Measurements from ENCODE around the gene TMOD3.

The TMOD3 gene

DNA sequence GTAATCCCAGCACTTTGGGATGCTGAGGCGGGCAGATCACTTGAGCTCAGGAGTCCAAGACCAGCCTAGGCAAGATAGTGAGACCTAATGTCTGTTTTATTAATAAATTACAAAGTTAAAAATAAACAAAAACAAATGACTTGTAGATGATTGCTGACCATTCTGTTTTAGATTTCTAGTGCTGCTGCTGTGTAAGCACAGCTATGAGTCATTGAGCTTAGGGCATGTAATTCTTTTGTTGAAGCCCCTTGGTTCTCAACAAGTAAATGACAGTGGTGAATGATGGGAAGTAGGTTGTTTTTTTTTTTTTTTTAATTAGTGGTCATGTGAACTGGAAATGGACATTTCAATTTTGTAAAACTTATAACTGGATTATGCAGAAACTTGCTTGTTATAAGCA, 78.9 kb downstream of the TMOD3 start:
- no peak for DNase-seq (ENCODE audit: low read depth)

DNA sequence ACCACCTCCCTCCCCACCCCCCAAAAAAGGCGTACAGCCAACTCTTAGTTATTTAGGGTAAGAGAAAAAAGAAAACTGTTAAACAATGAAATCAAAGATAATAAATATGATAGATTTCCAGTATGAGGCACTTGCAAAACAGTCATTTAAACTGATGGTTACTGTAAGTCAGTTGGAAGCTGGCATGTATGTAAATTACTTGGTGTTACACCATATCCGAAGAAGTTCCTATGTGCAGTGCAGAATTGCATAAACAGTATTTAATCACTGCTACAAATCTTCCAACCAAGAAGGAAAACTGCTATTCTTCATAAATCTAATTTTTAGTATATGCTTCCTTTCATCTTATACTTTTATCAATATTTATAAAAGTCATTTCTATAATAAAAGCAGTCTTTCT, 80.1 kb downstream of the TMOD3 start:
- no peak for DNase-seq (ENCODE audit: low read depth)

DNA sequence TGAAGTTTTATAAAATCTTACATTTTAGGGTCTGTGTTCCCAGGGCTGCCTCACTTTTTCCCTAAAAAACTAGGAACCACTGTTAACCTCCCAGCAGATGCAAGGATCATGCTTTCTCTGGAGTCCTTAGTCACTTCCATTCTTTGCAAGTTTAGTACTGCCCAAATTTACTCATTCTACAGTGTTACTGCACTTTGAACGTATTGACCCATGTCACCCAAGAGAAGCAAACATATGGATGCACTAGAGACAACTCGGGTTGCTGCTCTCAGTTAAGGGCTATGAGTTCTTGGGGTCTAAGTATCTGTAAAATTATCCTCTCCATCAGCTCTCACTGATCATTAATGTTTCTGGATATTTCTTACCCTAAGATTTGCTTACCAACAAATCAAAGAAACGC, 83.1 kb downstream of the TMOD3 start:
- no peak for DNase-seq (ENCODE audit: low read depth)

DNA sequence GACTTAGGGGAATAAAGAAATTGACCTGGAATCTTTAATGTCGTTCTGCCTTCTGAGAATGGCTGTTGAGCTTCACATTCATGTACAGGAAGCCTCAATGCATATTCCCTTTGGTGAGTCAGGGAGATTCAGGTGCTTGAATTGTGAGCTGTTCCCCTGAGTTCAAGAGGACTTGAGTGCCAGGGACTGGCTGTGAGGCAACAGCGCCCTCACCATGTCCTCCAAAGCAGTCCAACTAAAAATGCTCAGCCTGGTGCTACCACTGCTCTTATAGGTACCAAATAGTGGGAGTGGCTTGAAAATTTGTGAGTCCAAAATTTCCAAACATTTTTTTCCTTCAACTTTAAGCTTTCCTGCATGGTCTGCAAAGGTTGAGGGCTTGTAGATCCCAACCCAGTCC, 88.0 kb downstream of the TMOD3 start:
- no peak for DNase-seq (ENCODE audit: low read depth)

DNA sequence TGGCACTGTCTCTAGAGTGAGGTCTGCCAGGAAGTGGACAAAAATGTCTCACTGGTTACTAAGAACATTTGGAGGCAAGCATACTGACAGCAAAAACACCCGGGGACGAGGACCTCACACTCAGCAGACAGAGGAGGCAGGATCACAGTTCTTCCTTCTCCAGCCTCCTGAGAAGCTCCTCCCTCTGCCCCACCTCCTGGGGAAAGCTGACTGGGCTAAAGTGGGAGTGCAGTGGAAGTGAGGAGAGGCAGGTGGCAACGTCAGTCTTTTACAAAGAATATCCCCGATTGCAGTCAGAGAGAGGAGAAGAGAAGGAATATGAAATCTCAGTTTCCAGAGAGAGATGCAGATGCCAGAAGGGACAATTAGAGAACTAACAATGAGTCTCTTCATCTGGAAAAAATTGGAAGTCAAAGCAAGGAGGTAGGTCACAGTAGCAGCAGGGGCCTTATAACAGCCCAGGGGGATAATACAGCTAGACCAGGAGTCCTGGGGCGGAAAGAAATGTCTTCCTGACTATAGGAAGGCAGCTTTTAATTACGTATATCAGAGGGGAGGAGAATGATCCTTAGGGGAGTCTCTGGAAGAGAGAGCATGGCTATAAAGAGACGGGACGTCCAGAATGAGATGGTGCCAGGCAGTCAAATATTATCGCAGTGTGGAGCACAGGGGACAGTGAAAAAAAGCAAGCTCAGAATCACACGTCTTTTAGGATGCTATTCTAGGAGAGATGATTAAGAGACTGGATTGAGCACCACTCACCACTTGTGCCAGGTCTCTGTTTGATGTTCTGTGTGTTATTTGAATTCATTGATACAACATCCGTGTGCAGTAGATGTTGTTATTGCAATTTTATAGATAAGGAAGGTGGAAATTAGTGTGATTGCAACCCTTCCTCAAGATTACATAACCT, 95.0 kb downstream of the TMOD3 start:
- no peak for DNase-seq (ENCODE audit: low read depth)

DNA sequence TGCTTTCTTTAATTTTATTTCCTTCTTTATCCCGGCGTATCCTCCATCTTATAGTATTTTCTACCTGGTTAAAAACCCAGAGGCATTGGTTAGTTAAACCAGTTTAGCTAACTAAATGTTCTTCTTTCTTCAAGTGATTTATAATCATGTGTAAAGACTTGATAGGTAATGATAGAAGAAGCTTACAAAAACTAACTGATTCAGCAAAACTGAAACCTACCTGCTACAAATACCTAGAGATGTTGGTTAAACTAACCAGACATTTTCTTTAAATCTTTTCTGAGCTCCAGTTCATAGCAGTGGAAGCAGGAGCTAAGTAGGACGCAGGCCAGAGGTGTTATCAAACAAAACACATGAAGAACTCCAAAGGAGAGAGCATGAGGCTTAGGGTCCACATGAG, 97.4 kb downstream of the TMOD3 start:
- DNase-seq (ENCODE audit: low read depth), result no peak

DNA sequence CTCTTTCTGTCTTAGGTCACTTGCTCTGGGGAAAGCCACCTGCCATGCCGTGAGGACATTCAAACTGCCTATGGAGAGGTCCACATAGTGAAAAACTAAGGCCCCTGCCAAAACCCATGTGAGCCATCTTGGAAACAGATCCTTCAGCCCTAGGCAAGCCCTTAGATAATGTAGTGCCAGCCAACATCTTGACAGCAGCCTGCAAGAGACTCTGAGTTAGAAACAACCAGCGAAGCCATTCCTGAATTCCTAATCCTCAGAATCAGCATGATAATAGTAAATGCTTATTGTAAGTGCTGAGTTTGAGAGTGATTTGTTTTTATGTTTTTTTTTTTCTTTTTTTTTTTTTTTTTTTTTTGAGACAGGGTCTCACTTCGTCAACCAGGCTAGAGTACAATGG, 101.6 kb downstream of the TMOD3 start:
- DNase-seq (ENCODE audit: low read depth), result no peak

DNA sequence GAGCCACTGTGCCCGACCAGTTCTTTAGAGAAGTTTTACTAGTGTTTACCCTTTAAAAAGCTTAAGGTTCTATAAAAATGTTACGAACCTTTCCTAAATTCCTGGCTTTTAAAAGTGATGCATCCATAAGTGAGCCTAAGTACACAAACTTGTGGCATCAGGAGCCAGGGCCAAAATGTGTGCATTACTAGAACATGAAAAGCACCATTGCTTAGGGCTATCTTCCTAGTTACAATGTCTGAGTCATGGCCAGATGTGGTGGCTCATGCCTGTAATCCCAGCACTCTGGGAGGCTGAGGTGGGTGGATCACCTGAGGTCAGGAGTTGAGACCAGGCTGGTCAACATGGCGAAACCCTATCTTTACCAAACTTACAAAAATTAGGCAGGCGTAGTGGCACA, 102.2 kb downstream of the TMOD3 start:
- DNase-seq (ENCODE audit: low read depth), result no peak

DNA sequence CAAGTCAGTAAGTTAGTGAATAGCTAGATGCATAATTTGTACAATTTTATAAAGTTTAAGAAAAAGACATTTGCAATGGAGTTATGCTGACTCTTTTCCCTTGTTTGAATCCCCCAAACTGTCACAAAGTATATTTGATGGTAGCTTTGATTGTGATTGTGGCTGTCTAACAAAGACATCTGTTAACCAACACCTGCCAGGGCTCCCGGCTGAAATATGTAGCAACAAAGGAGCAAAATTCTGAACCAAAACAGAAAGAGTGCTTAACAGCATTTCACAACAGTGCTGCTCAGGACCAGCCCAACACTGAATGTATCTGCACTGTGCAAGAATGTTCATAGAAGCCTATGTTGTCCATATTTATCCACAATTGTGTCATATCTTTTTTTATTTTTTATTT, 102.7 kb downstream of the TMOD3 start:
- DNase-seq (ENCODE audit: low read depth), result no peak

DNA sequence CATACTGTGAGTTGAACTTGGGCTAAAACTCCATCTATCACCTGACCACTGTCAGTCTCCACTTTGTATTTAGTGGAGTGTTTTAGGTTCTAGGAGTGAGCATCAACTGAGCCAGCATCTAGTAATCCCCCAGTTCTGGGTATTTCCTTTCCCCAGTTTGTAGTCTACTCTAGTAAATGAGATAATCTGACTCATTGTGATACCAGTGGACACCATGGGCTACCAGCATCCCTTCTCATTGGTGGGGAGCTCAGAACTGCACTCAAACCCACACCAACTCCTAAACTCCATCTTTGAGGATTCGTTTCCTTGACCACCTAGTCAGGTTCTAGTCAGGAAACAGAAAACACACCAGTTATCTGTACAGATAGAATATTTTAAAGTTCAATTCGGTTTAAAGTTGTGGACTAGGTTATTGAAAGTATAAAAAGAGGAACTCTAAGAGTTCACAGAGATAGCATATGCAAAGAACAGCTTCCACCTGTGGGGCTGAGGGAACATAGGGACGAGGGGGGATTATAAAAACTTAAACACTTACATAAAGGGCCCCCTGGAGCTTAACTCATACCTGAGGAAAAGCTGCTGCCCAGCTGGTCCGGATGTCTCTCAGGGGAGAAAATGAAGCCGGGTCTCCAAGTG, 106.1 kb downstream of the TMOD3 start:
- DNase-seq (ENCODE audit: low read depth), result no peak

DNA sequence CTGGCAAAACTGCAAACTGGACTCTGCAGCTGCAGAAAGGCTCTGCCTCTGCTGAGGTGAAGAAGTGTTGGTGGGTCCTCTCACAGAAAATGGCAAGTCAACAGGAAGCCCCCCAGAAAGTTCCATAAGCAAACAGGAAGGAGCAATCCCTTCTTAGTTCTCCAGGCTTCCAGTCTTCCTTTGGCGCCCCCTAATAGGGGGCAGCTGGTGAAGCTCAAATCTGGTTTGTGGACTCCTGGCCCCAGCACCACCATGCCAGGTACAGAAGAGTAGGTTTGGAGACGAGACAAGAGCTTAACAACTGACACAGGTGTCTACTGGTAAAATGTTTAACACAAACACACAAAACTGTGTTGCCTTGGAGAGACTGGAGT, 106.6 kb downstream of the TMOD3 start:
- no peak for DNase-seq (ENCODE audit: low read depth)

DNA sequence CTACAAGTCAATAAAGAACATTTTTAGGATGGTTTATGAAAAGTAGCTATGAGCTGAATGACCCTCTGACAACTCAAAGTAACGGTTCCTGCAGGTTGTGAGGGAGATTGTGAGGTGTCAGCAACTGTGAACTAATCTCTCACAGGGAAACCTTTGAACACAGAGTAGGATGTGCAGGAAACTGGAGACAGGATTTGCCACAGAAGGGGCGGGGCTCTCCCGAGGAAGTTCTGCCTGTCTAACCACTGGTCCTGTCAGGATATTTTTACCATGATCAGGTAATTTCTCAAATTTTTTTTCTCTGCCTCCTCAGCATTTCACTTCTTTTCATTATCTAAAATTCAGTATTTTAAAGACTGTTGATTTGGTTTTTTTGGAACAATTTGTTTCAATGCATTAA, 108.8 kb downstream of the TMOD3 start:
- no peak for DNase-seq (ENCODE audit: low read depth)

DNA sequence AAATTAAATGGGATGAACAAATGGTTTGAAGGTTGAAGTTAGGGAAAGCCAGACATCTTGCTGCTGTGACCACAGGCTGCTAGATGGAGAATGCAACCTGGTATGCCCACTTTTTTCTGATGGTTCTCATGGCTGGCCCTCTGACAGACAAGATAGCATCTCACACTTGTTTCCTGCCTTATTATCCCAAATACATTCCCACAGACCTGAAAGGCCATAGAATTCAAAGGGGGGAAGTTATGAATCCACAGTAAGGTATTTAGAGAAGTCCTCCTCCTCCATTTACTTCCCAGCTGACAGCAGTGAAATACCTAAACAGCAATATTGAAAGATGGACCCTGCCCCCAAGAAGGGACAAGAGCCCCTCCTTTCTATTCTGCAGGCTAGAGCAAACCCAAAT, 109.8 kb downstream of the TMOD3 start:
- no peak for DNase-seq (ENCODE audit: low read depth)

DNA sequence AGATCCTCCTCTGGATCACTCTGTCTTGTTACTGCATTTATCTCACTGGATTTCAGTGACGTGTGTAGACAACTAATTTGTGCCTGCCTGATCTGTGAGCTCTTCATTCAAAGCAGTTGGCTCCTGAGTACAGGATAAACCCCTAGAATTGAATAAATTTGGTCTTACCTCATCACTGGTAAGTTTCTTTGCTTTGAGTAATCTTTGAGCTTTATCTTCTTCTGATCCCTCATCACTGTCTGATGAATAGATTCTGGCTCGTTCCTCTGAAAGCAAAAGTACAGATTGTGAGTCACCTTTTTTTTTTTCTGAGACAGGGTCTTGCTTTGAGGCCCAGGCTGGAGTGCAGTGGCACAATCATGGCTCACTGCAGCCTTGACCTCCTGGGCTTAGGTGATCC, 117.7 kb downstream of the TMOD3 start:
- DNase-seq (ENCODE audit: low read depth), result peak; percentile 4

DNA sequence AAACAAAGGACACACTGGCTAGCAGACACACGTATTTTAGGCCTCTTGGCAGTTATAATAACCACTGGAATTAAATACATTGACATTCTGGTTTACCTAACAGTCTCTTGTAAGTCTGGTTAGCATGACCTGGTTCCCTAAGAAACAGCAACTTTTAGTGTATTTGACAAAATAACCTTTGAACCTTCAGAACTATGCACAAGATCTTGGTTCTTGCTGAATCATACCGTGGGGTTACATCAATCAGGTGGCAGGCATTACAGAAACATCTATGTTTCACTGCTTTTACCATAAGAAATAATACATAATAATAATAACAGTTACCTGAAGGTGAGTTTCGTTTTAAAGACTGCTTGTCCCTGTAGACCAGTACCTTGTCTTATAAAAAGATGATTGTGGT, 123.4 kb downstream of the TMOD3 start:
- DNase-seq (ENCODE audit: low read depth), result no peak

DNA sequence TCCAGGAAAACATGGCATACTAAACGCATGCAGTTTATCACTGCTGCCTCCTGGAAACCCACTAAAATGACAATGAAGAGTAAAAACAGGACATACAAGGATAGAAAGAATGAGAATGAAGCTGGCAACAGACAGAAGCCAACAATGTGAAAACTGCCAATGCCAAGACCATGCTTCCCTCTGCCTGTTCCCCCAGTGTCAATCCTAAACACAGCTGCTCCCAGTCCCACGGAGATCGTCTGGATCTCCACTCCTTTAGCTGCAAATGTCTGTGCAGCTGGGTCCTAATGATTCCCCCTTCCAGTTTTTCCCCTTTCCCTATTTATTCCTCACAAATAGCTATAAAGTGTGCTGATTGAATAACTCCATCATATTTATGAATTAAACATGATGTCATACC, 126.1 kb downstream of the TMOD3 start:
- DNase-seq (ENCODE audit: low read depth), result no peak
